ENCODE data around the gene PNLIPRP1.

Gene PNLIPRP1

DNA sequence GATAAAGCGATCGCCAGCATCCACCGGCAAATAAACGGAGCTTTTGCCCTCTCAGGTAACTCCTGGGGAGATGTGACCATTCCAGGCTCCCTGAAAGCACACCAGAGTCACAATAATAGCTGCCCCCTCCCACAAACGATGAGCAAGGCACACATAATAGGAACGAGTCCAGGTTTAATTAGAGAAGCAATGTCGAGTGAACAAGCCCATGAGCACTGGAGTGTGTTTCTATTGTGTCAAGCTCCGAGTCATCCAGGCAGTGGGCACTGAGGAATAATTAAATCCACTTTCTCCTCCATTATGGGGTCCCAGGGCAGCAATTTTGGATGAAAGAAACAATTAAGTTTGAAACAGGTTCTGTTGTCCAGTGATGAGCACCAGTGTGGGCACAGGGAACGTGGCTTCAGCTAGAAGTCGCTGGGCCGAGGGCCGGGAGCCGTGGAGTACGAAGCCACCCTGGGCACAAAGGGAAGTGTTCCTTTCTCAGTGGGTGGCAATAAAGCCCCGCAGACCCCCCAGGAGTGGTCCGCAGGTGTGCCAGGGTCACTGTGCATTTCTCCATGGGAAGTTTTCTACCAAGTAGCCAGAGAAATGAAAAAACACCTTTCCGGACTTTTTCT is 41.9 kb downstream of the PNLIPRP1 start:
- DNase-seq: no peak

DNA sequence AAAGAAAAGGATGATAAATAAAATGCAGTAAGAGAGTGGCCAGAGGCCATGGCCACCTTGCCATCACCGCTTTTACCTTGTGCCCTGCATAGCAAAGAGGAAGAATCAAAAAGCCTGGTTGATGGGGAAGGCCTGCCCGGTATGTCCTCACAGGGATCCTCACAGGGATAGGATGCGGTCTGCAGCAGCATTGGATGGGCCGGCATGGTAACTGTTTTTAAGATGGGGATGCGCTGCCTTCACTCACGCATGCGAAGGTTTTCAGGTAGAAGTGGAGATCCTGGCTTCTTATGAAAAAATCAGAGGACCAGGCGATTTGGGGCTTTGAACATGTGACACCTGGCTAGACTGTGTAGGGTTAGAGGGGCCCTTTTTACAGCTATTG is 42.4 kb downstream of the PNLIPRP1 start:
- no peak for DNase-seq

DNA sequence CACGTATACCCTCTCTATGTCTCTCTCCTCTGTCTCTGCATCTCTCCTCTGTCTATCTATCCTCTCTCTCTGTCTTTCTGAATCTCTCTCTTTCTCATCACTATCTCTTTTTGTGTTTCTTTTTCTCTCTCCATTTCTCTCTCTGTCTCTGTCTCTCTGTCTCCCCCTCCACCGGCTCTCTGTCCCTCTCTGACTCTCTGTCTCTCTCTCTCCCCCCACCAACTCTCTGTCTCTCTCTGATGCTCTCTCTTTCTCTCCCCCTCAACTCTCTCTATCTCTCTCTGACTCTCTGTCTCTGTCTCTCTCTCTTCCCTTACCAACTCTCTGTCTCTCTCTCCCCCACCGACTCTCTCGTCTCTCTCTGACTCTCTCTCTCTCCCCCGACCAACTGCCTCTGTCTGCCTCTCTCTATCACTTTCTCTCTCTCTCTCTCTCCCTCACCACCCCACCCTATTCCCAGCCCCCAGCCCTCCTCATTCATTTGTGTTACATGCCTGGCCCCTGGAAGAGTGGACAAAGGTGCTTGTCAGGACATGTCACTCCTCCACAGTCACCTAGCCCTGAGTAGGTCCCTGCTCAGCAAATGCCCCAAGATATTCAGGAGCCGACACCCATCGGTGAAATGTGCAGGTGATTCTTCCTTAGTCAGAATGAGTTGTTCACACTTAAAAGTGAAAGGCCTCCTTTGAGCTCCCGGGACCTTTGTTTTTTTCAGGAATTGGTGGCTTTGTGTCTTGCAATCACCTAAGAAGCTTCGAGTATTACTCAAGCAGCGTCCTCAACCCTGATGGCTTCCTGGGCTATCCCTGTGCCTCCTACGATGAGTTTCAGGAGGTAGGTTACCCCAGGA is 43.6 kb downstream of the PNLIPRP1 start:
- no peak for DNase-seq

DNA sequence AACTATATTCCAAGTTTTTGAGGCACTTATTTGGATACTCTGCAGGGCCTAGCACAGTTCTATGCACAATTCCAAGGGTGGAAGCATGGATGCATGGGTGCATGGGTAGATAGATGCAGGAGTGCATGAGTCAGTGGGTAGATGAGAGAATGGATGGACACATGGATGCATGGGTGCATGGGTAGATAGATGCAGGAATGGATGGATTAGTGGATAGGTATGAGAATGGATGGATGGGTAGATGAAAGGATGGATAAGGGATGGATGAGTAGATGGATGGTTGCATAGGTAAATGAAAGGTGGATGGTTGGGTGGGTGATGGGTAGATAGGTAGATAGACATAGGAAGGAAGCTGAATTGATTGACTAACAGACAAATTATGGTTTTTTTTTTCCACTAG is 45.6 kb downstream of the PNLIPRP1 start:
- DNase-seq: no peak

DNA sequence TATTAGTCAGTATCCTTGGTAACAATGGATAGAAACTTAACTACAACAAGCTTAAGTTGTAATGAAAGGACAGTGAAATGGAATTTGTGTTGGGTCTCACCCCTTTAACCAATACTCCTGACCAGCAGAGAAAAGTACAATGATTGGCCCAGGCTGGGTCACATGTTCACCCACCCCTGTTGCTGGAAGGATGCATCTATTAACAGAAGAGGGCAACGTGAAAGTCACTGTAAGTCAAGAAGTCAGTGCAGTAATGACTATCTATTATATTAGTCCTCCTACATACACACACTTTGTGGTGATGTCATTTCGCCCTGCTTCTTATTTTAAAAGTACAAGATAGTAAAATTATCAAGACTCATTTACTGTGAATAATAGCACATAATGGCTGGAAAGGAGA is 46.2 kb downstream of the PNLIPRP1 start:
- no peak for DNase-seq

DNA sequence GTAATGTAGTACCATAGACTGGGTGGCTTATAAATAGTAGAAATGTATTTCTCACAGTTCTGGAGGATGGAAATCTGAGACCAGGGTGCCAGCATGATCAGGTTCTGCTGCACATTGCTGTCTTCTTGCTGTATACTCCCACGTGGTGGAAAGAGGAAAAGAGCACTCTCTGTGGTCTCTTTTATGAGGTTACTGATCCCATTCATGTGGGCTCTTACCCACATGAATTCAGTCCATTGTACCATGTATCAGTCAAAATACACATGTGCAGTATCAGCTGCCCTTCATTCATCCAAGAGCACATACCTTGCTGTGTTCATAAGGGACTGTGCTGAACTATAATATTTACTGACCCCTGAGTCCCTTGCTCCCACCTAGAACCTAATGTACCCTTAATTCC is 47.1 kb downstream of the PNLIPRP1 start:
- DNase-seq: no peak

DNA sequence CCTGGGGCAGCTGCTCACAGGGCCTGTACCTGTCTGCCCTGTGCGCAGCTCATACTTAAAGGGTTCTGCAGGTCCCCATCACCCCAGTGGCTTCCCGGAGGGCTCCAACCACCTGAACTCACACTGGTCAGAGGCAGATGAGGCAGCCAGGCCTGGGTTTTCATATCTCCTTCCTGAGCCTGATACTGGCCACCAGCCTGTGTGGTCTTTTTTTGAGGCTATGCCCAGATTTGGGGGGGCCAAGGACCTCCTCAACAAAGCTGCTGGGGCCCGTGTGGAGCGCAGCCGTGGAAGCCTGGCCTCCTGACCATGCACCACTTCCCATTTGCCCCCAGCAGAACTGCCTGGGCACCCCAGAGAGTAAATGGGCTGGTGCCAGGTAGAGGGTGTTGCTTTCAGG is 55.7 kb downstream of the PNLIPRP1 start:
- DNase-seq: no peak

DNA sequence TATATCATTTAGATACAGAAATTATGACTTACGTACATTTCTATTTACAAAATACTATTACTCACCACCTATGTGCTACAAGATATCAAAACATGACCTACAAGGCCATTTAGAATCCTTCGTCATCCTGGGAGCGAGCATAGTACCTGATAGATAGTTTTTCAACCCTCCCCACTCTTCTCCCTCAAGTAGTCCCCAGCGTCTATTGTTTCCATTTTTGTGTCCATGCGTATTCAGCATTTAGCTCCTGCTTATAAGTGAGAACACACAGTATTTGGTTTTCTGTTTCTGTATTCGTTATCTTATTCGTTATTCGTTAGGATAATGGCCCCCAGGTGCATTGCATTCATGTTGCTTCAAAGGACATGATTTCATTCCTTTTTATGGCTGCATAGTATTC is 58.1 kb downstream of the PNLIPRP1 start:
- no peak for DNase-seq

DNA sequence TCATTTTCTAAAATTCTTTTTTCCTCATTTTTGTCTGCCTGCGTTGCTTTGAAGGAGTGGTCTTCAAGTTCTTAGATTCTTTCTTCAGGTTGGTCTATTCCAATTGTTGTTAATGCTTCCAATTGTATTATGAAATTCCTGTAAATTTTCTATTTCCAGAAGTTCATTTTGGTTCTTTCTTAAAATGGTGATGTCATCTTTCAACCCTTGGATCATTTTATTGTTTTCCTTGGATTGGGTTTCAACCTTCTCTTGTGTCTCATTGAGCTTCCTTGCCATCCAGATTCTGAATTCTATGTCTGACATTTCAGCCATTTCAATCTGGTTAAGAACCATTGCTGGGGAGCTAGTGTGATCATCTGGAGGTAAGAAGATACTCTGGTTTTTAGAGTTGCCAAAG is 63.1 kb downstream of the PNLIPRP1 start:
- DNase-seq: no peak

DNA sequence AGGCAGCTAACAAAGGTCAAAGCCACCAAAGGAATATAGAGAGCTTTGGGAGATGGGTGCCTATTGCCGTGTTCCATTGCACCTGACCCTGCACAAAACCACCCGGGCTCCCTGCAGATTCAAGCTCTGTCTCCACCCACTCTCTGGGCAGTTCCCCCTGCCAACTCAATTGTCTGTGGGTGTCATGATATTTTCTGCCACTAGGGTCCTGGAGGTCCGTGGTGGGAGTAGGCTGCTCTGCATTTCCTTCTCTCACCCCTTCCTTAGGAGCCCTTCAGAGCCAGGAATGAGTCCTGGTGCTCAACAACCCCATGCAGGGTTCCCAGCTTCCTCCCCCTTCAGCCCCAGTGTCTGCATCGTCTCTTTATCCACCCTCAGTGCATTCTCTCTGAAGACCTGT is 64.1 kb downstream of the PNLIPRP1 start:
- no peak for DNase-seq

DNA sequence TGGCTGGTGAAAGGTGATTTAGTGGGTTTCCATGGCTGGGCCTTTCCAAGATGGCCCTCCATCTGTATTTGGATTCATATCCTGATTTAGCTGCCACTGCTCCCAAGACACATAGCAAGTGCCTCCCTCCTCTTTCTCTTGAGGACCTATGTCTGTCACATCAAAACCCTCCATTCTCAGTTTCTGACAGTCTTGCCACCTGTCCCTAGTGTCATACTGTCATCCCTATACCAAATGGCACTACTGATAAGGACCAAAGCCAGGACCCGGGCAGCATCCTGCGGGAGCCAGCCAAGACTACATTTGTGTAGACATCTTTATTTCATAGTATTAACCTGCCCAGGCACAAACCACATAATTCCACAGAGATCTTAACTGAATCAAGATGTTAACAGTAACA is 64.8 kb downstream of the PNLIPRP1 start:
- DNase-seq: no peak

DNA sequence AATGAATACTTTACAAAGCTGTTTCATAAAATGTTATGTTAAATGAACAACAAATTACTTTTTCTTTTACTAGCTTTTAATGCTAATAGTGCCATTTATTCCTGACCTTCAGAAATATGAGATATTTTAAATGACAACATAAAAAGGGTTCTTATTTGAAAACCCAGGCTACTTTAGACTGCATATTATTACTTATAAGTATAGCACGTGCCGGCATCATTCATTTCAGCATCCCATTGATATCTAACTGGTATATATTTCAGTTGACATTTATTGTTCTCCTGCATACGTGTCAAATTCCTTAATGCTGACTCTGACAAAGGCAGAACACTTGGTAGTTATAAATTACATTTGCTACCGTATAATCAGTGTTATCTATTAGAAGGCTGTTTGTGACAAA is 65.3 kb downstream of the PNLIPRP1 start:
- DNase-seq: no peak

DNA sequence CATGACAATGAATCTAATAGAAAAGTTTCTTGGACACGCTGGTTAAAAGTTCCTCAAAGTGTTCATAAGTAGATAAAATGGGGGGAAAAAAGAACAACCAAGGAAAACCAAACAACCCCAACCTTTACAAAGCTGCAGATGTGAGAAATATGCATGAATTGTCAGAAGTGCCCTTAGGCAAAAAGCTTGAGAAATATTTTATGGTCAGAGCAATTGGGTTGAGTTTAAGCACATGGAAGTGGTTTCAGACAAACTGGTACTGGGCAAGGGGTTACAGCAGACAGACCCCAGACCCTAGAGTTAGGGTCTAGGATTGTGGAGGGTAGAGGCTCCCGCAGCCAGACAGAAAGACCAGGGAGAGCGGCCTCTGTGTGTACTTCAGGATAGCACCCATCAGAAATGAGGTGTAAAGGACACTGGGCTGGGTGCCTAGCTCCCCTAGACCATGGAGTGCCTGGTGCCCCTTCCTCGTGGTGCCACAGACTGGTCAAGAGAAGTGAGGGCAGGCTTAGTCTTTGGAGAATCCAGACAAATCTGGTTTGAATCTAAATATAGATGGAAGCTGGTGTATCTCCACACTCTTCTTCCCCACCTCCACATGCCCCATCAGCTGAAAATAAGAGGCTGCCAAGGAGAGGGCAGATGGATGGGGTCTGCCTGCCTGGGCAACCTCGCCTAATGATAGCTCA is 67.2 kb downstream of the PNLIPRP1 start:
- DNase-seq: no peak
